HepG2 (cell line): ENCODE results near the gene TBX6. TPM values are rescaled to one million over a fixed set of nuclear protein-coding genes. Genes with fewer than 3 reads are reported as not detected.

Experiments used
- HDAC6 ChIP-seq: fragments of 200-600 bp; sonication (generic); IDR thresholded peaks from 2 replicates; pipeline ENCODE4 v1.7.0; 2017; ENCODE audit warnings: mild to moderate bottlenecking, antibody characterized with exemption, low read length, low read depth
- NFKBIZ ChIP-seq: IDR thresholded peaks from 2 replicates; pipeline ENCODE4 v1.6.1; 2018; ENCODE audit warnings: missing genetic modification reagents, missing compliant biosample characterization
- PRDM4 ChIP-seq: sonication (generic); formaldehyde crosslinking; IDR thresholded peaks from 2 replicates; pipeline ENCODE4 v1.9.0; 2021; ENCODE audit warnings: missing genetic modification reagents, borderline replicate concordance
- SNAPC4 ChIP-seq: sonication (generic); formaldehyde crosslinking; IDR thresholded peaks from 2 replicates; pipeline ENCODE4 v1.4.0; 2020; ENCODE audit warnings: mild to moderate bottlenecking, missing genetic modification reagents
- SP1 ChIP-seq, 2 experiments: fragments of 450-650 bp in 1 of 2; sonication (generic) in 1 of 2; formaldehyde crosslinking in 1 of 2; IDR thresholded peaks; 2 replicates each; pipeline versions ENCODE4 v1.4.0 to v1.6.1; 2016 to 2020; ENCODE audit warnings: missing genetic modification reagents in 1 of 2
- ZFAT ChIP-seq: sonication (generic); formaldehyde crosslinking; conservative IDR thresholded peaks from 2 replicates; pipeline ENCODE4 v1.8.1; 2023; ENCODE audit warnings: missing genetic modification reagents, inconsistent platforms
- ZFP36 ChIP-seq: fragments of 150-350 bp; IDR thresholded peaks from 2 replicates; pipeline ENCODE4 v1.6.1; 2018; ENCODE audit warnings: borderline replicate concordance, low read length, low read depth; ENCODE audit not compliant: partially characterized antibody
- ZFP91 ChIP-seq: sonication (generic); formaldehyde crosslinking; IDR thresholded peaks from 2 replicates; pipeline ENCODE4 v1.9.0; 2022; ENCODE audit warnings: missing genetic modification reagents, mild to moderate bottlenecking, borderline replicate concordance
- ZNF225 ChIP-seq: sonication (generic); formaldehyde crosslinking; IDR thresholded peaks from 2 replicates; pipeline ENCODE4 v1.4.0; 2020; ENCODE audit warnings: mild to moderate bottlenecking, missing genetic modification reagents
- ZNF263 ChIP-seq: sonication (generic); formaldehyde crosslinking; IDR thresholded peaks from 2 replicates; pipeline ENCODE4 v1.4.0; 2020; ENCODE audit warnings: missing genetic modification reagents
- ZNF747 ChIP-seq: sonication (generic); formaldehyde crosslinking; IDR thresholded peaks from 2 replicates; pipeline ENCODE4 v1.8.1; 2023; ENCODE audit warnings: missing genetic modification reagents, mild to moderate bottlenecking, borderline replicate concordance
- ZNF850 ChIP-seq: sonication (generic); formaldehyde crosslinking; conservative IDR thresholded peaks from 2 replicates; pipeline ENCODE4 v1.9.0; 2021; ENCODE audit warnings: mild to moderate bottlenecking, missing genetic modification reagents
- ZSCAN25 ChIP-seq: sonication (generic); formaldehyde crosslinking; IDR thresholded peaks from 2 replicates; pipeline ENCODE4 v1.8.0; 2022; ENCODE audit warnings: mild to moderate bottlenecking, missing genetic modification reagents
- polyA plus RNA-seq, 8 experiments: library from polyadenylated mRNA; depleted of rRNA in 3 of 8; stranded (reverse) in 7 of 8; unstranded in 1 of 8; fragments of >200 nt; fragmentation: Illumina TruSeq in 4 of 8; extraction: Trizol in 4 of 8; gene quantifications; 2 replicates each; pipeline versions ENCODE4 v1.2.1 to v1.2.3, GENCODE V29; 2011 to 2016; ENCODE audit warnings: low read depth in 4 of 8, missing spikeins in 1 of 8, mixed read lengths in 1 of 8; ENCODE audit not compliant: insufficient read depth in 1 of 8
- total RNA-seq, 5 experiments: library from RNA; depleted of rRNA; stranded (reverse); fragments of >200 nt; fragmentation: Illumina TruSeq; extraction: Trizol; gene quantifications; 2 replicates each; pipeline ENCODE4 v1.2.3, GENCODE V29; 2016; ENCODE audit warnings: low read depth in 1 of 5
- TF ChIP-seq, protein P1 (sequence below): sonication (generic); formaldehyde crosslinking; conservative IDR thresholded peaks from 2 replicates; pipeline ENCODE4 v1.4.0; 2020; ENCODE audit warnings: missing genetic modification reagents
- TF ChIP-seq, protein P2 (sequence below): sonication (generic); formaldehyde crosslinking; IDR thresholded peaks from 2 replicates; pipeline ENCODE4 v1.4.0; 2020; ENCODE audit warnings: missing genetic modification reagents

The TBX6 gene
- total and polyA plus RNA-seq, 2 of the 13 experiments (the other 11 are each of a cell fraction or from before 2014, with no cell fraction given): 0.24 to 0.42 TPM

GRCh38 chr16:30065102-30065942 is 26.4 kb downstream of the TBX6 start, which contains the start of gene ALDOA (continued):
- TF ChIP-seq, protein P1, sequence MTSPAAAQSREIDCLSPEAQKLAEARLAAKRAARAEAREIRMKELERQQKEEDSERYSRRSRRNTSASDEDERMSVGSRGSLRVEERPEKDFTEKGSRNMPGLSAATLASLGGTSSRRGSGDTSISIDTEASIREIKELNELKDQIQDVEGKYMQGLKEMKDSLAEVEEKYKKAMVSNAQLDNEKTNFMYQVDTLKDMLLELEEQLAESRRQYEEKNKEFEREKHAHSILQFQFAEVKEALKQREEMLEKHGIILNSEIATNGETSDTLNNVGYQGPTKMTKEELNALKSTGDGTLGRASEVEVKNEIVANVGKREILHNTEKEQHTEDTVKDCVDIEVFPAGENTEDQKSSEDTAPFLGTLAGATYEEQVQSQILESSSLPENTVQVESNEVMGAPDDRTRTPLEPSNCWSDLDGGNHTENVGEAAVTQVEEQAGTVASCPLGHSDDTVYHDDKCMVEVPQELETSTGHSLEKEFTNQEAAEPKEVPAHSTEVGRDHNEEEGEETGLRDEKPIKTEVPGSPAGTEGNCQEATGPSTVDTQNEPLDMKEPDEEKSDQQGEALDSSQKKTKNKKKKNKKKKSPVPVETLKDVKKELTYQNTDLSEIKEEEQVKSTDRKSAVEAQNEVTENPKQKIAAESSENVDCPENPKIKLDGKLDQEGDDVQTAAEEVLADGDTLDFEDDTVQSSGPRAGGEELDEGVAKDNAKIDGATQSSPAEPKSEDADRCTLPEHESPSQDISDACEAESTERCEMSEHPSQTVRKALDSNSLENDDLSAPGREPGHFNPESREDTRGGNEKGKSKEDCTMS (CRISPR knock-in tag): peak; percentile 58; the same call in 1 of the 2 replicates
- TF ChIP-seq ZNF747 (CRISPR knock-in tag) (peak; percentile 98), SNAPC4 (peak; percentile 97), NFKBIZ (CRISPR knock-in tag) (peak; percentile 57; the same call in 1 of the 2 replicates), PRDM4 (CRISPR knock-in tag) (peak; percentile 32), ZNF263 (peak; percentile 79), ZNF225 (peak; percentile 91), ZFP91 (CRISPR knock-in tag) (peak; percentile 98), HDAC6 (no peak), ZSCAN25 (CRISPR knock-in tag) (peak; percentile 90), ZNF850 (CRISPR knock-in tag) (no peak), ZFP36 (no peak), SP1 (IDR thresholded peaks at IDR 0.05) (0 out of 2 replicates have a peak, but pooled peaks have one; percentile 28), SP1 (CRISPR knock-in tag; IDR thresholded peaks at IDR 0.05) (peak; percentile 86; the same call in 1 of the 2 replicates), ZFAT (CRISPR knock-in tag) (peak; percentile 77; the same call in 1 of the 2 replicates)
- TF ChIP-seq, protein P2, sequence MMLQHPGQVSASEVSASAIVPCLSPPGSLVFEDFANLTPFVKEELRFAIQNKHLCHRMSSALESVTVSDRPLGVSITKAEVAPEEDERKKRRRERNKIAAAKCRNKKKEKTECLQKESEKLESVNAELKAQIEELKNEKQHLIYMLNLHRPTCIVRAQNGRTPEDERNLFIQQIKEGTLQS: peak; percentile 80
